Spleen (tissue), 11 donors: ENCODE results near the gene PRXL2C. TPM values are rescaled to one million over a fixed set of nuclear protein-coding genes. Genes with fewer than 3 reads are reported as not detected.
"Not testable (repeated sequence)": the region's sequence is repeated elsewhere in the genome, so short reads cannot be mapped to it uniquely, and the experiment has no call there.

ENCODE experiments used
- DNase-seq: peaks from one replicate; pipeline ENCODE4 v3.0.0-alpha.2; 2020
- H3K27ac ChIP-seq, 8 donors: fragments of 200-600 bp; sonication (generic) in 7 of 8; 1 replicate in 4 of 8; 2 replicates in 4 of 8; pipeline versions ENCODE4 v1.5.0 to v1.8.0; 2016 to 2021; ENCODE audit warnings: inconsistent platforms in 4 of 8, mild to moderate bottlenecking in 4 of 8, moderate library complexity in 1 of 8
- H3K27me3 ChIP-seq, 7 donors: fragments of 200-600 bp; sonication (generic) in 6 of 7; replicated peaks in 1 of 7; 1 replicate in 4 of 7; 2 replicates in 3 of 7; pipeline versions ENCODE4 v1.5.0 to v1.8.0; 2016 to 2021; ENCODE audit warnings: inconsistent platforms in 3 of 7, mild to moderate bottlenecking in 1 of 7
- H3K36me3 ChIP-seq, 6 donors: fragments of 200-600 bp; sonication (generic) in 5 of 6; 1 replicate in 4 of 6; 2 replicates in 2 of 6; pipeline versions ENCODE4 v1.5.0 to v1.8.0; 2016 to 2021; ENCODE audit warnings: inconsistent platforms in 2 of 6
- H3K4me1 ChIP-seq, 6 donors: fragments of 200-600 bp; sonication (generic) in 5 of 6; 1 replicate in 3 of 6; 2 replicates in 3 of 6; pipeline versions ENCODE4 v1.5.0 to v1.8.0; 2016 to 2021; ENCODE audit warnings: inconsistent platforms in 3 of 6
- H3K4me3 ChIP-seq, 8 donors: fragments of 200-600 bp; sonication (generic) in 7 of 8; 1 replicate in 4 of 8; 2 replicates in 4 of 8; pipeline versions ENCODE4 v1.5.0 to v1.8.0; 2016 to 2021; ENCODE audit warnings: inconsistent platforms in 4 of 8, mild to moderate bottlenecking in 4 of 8, moderate library complexity in 2 of 8
- H3K9me3 ChIP-seq, 8 donors: fragments of 200-600 bp; sonication (generic) in 7 of 8; 1 replicate in 4 of 8; 2 replicates in 4 of 8; pipeline versions ENCODE4 v1.5.0 to v1.8.0; 2016 to 2021; ENCODE audit warnings: inconsistent platforms in 4 of 8
- POLR2A ChIP-seq, 3 donors: fragments of 450-650 bp; IDR thresholded peaks; one replicate each; pipeline ENCODE4 v1.5.1; 2017; ENCODE audit warnings: antibody characterized with exemption in 3 of 3, mild to moderate bottlenecking in 1 of 3
- POLR2AphosphoS5 ChIP-seq, 3 donors: sonication (generic); formaldehyde crosslinking; IDR thresholded peaks; one replicate each; pipeline ENCODE4 v1.5.1; 2017; ENCODE audit warnings: antibody characterized with exemption in 3 of 3
- WGBS, 5 donors: extraction: QIAGEN DNeasy Blood & Tissue Kit in 3 of 5; methylation state at CpG; one replicate each; pipeline versions ENCODE4 v1.1.5 to v1.1.7; 2013 to 2018; 5-methylcytosine and 5-hydroxymethylcytosine counted together
- intact Hi-C: fragments of 100-400 bp; cut with DNase I; formaldehyde crosslinking; loops from one replicate; pipeline ENCODE4 v1.15.0; 2023; ENCODE audit warnings: low total_unique reads
- polyA plus RNA-seq, 3 donors: library from polyadenylated mRNA; stranded (reverse); fragments of 200-250 nt; gene quantifications; one replicate each; pipeline ENCODE4 v1.2.1, GENCODE V29; 2013
- total RNA-seq, 7 donors: library from RNA; depleted of rRNA in 3 of 7; stranded (reverse); fragments of >200 nt in 3 of 7; fragmentation: NEBNext Ultra II Directional in 4 of 7; extraction: Animal tissue kit (Norgen Biotek cat#: 25700) in 4 of 7; gene quantifications; one replicate each; pipeline versions ENCODE4 v1.1.0 to v1.2.1, GENCODE V29; 2016 to 2021
- TF ChIP-seq, protein P1 (sequence below), 11 experiments: fragments of 200-600 bp in 7 of 11; fragments of 450-650 bp in 4 of 11; sonication (generic) in 4 of 11; IDR thresholded peaks in 8 of 11; conservative IDR thresholded peaks in 3 of 11; 1 replicate in 7 of 11; 2 replicates in 4 of 11; pipeline versions ENCODE4 v1.4.0 to v1.8.0; 2016 to 2021; ENCODE audit warnings: antibody characterized with exemption in 11 of 11, inconsistent platforms in 4 of 11, mild to moderate bottlenecking in 1 of 11
- donor health status: healthy with polysubstance abuse.
- donor health status: DM: no; HTN: no; CAD: no; lungs with moderate emphysema.
- donor health status: DM: no; HTN: no; CAD: no.
- donor health status: Bipolar disorder and iron deficiency.
- donor health status: healthy.
- donor health status: DM: no; HTN: no; CAD: no.
- donor health status: DM: yes; HTN: yes; CAD: no.

The PRXL2C gene
- total and polyA plus RNA-seq, 10 donors: 5.4 to 20.1 (median 14.2) TPM

DNA sequence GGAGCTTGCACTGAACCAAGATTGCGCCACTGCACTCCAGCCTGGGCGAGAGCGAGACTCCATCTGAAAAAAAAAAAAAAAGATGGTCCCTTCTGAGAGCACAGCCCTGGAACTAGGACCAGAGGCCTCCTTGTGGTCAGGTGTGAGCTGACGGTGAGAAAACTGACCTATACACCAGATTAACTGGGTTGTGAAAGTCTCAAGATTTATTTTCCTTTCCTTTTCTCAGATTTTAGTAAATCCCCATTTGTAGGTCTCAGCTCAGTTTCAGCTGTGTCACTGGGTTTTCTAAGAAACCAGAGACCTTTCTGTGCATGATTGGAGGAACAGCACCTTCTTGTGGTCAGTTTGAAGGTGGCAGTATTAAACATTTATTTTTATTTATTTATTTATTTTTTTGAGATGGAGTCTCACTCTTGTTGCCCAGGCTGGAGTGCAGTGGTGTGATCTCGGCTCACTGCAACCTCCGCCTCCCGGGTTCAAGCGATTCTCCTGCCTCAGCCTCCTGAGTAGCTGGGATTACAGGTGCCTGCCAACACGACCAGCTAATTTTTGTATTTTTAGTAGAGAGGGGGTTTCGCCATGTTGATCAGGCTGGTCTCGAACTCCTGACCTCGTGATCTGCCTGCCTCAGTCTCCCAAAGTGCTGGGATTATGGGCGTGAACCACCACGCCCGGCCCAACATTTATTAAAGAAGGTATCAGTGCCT lies 11.7 kb upstream of the PRXL2C start:
- not testable (repeated sequence) for H3K36me3 ChIP-seq, H3K4me1 ChIP-seq, H3K27me3 ChIP-seq, DNase-seq, H3K27ac ChIP-seq, H3K4me3 ChIP-seq, H3K9me3 ChIP-seq
- intact Hi-C loops: loop anchor here (5.0 kb wide), 1 partner anchor 340 kb away; no protein-coding TSS in a partner anchor
- WGBS, 5 donors: 71 to 84% (median 80%) methylated on average over 15 of the region's 15 CpGs
- TF ChIP-seq, protein P1, sequence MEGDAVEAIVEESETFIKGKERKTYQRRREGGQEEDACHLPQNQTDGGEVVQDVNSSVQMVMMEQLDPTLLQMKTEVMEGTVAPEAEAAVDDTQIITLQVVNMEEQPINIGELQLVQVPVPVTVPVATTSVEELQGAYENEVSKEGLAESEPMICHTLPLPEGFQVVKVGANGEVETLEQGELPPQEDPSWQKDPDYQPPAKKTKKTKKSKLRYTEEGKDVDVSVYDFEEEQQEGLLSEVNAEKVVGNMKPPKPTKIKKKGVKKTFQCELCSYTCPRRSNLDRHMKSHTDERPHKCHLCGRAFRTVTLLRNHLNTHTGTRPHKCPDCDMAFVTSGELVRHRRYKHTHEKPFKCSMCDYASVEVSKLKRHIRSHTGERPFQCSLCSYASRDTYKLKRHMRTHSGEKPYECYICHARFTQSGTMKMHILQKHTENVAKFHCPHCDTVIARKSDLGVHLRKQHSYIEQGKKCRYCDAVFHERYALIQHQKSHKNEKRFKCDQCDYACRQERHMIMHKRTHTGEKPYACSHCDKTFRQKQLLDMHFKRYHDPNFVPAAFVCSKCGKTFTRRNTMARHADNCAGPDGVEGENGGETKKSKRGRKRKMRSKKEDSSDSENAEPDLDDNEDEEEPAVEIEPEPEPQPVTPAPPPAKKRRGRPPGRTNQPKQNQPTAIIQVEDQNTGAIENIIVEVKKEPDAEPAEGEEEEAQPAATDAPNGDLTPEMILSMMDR (IDR thresholded peaks at IDR 0.05 in 8 of 11, conservative IDR thresholded peaks at IDR 0.05 in 3 of 11): peak in 9 of 11 experiments; percentile 29 to 73 (median 53)

DNA sequence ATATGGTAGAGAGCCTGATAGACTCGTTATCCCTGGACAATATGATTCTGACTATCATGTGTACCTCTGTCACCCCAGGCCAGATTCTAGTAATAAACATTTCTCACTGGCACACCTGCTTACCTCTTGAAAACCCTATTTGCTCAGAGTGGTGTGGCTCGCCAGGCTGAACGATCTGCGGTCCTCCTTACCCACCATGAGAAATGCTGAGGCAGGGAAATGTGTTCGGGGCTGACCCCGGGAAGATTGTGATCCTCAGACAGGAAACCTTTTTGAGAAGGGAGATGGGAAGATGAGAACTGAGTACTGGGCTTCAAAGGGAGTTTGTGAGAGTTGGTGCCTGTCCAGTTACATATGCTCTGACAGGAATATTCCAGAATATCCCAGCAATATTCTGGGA lies 10.7 kb upstream of the PRXL2C start:
- Histone ChIP-seq H3K9me3 (no peaks in the 10 kb centered on the region), H3K36me3 (no peaks in the 10 kb centered on the region), H3K27me3 (peaks cover 0 to 4% (median 0%) of the 10 kb centered on the region in 7 donors), H3K4me3 (no peak overlapping the region), H3K4me1 (peaks cover 0 to 4% (median 0%) of the 10 kb centered on the region in 6 donors), H3K27ac (no peak overlapping the region)
- intact Hi-C loops: loop anchor here (5.0 kb wide), 1 partner anchor 338 kb away; no protein-coding TSS in a partner anchor
- no peak for DNase-seq
- WGBS, 5 donors: 82 to 89% (median 85%) methylated on average over 6 of the region's 6 CpGs
- TF ChIP-seq, protein P1 (IDR thresholded peaks at IDR 0.05 in 8 of 11, conservative IDR thresholded peaks at IDR 0.05 in 3 of 11): no peak
- TF ChIP-seq POLR2A (IDR thresholded peaks at IDR 0.05) (no peak), POLR2AphosphoS5 (IDR thresholded peaks at IDR 0.05) (no peak)

DNA sequence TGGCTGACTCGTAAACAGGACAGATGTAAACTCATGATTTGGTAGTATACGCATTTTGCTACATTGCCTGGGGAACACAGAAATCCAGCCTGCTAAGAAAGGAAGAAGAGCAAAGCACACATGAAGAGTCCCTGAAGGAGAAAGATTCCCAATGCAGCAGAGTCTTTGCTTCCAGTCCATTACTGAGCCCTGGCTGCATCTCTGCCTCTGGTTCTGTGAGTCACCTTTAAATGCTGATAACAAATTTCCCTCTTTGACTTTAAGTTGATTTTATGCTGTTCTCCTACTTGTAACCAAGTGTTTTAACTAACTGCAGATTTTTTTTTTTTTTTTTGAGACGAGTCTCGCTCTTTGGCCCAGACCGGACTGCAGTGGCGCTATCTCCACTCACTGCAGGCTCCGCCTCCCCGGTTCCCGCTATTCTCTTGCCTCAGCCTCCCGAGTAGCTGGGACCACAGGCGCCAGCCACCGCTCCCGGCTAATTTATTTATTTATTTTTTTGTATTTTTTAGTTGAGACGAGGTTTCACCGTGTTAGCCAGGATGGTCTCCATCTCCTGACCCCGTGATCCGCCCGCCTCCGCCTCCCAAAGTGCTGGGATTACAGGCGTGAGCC lies 8.5 kb upstream of the PRXL2C start:
- H3K27me3 ChIP-seq: peaks cover 0 to 4% (median 0%) of the 10 kb centered on the region in 7 donors
- no peaks in the 10 kb centered on the region for H3K36me3 ChIP-seq
- no peak overlapping the region for H3K27ac ChIP-seq
- no peak for TF ChIP-seq POLR2AphosphoS5 (IDR thresholded peaks at IDR 0.05)
- TF ChIP-seq, protein P1 (IDR thresholded peaks at IDR 0.05 in 8 of 11, conservative IDR thresholded peaks at IDR 0.05 in 3 of 11): no peak
- no peak for TF ChIP-seq POLR2A (IDR thresholded peaks at IDR 0.05)
- WGBS, 5 donors: 91 to 97% (median 95%) methylated on average over 20 of the region's 20 CpGs
- H3K9me3 ChIP-seq: no peaks in the 10 kb centered on the region
- peaks cover 0 to 4% (median 0%) of the 10 kb centered on the region in 6 donors for H3K4me1 ChIP-seq
- DNase-seq: no peak
- intact Hi-C loops: no loop called here
- H3K4me3 ChIP-seq: no peak overlapping the region

GRCh38 chr9:96661711-96662110 lies 6.6 kb upstream of the PRXL2C start:
- WGBS, 5 donors: 82 to 93% (median 91%) methylated on average over 4 of the region's 4 CpGs
- no peak for TF ChIP-seq POLR2AphosphoS5 (IDR thresholded peaks at IDR 0.05)
- no peak for TF ChIP-seq POLR2A (IDR thresholded peaks at IDR 0.05)
- TF ChIP-seq, protein P1 (IDR thresholded peaks at IDR 0.05 in 8 of 11, conservative IDR thresholded peaks at IDR 0.05 in 3 of 11): no peak

More at GRCh38 chr9:96661711-96662110, 6.6 kb upstream of the PRXL2C start:
- Histone ChIP-seq H3K27me3 (peaks cover 0 to 3% (median 0%) of the 10 kb centered on the region in 7 donors), H3K9me3 (no peaks in the 10 kb centered on the region), H3K36me3 (no peaks in the 10 kb centered on the region), H3K4me1 (peaks cover 0 to 8% (median 0%) of the 10 kb centered on the region in 6 donors), H3K4me3 (no peak overlapping the region), H3K27ac (no peak overlapping the region)
- DNase-seq: no peak
- intact Hi-C loops: no loop called here
